Lung microvascular endothelial cell (primary cell): Measurements from ENCODE around the gene SOD3. TPM values are rescaled to one million over a fixed set of nuclear protein-coding genes. Genes with fewer than 3 reads are reported as not detected.

ENCODE experiments used
- DNase-seq, 2 donors: peaks; one replicate each; pipeline versions ENCODE4 v3.0.0 to v3.0.0-alpha.2; 2010; ENCODE audit warnings: low read depth in 2 of 2
- total RNA-seq: library from RNA; depleted of rRNA; stranded (reverse); fragments of >200 nt; gene quantifications from 2 replicates; pipeline ENCODE4 v1.2.1, GENCODE V29; 2014

The SOD3 gene
- total RNA-seq, 1 donor from 2014 or later = 0.20 TPM

DNA sequence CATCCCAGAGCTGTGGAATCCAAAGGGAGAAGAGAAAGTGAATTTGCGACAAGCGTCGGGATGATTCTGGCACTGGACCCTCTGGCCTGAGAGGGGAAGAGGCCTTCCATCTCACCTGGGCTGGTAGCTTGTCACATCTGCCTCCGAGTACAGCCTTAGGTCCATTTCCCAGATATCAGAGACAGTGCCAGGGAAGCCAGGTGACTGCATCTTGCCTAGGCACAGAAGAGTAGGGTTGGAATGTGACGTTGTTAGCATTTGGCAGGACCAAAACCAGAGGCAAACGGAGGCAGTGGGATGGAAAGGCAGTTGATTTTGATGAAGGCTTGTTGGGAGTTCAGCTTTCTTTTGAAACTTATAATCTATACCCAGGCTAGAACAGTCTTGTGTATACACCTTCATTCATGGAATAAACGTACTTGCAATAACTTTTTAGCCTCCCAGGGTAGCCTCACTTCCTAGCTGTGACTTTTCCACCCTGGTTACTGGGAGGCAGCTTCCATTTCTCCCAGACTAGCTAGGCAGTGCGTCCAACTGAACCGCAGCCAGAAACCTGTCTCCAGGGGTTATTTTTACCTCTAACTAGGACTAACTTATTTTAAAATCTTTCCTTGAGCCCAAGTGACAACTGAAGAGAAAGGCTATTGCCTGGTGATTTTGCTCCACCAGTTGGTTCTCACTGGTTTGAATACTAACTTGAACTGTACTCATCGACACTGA lies 5.9 kb downstream of the SOD3 start:
- no peak for DNase-seq

- DNase-seq = no peak
These were observed 7.3 kb downstream of the SOD3 start for GRCh38 chr4:24802648-24803047.

- DNase-seq = peak in 1 of 2 donors; percentile 8
These were observed 9.7 kb downstream of the SOD3 start for GRCh38 chr4:24805067-24805466.

DNA sequence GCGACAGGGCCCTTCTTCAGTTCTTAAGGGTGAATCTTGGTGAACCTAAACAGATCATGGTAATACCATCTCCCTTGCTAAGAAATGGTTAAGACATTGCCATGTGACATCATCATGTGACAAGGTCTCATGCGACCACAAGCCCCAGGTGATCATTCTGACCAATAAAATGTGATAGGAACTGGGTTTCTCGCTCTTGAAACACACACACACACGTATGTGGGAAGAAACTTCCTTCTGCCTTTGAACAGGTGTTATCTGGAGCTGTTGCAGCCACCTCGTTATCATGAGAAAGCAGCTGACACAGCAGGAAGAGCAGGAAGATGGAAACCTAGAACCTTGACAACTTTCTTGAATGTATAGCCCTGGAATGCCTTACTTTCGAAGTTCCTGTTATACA lies 10.2 kb downstream of the SOD3 start:
- DNase-seq = no peak

- DNase-seq = no peak
These were observed 11.0 kb downstream of the SOD3 start for GRCh38 chr4:24806206-24806990.

DNA sequence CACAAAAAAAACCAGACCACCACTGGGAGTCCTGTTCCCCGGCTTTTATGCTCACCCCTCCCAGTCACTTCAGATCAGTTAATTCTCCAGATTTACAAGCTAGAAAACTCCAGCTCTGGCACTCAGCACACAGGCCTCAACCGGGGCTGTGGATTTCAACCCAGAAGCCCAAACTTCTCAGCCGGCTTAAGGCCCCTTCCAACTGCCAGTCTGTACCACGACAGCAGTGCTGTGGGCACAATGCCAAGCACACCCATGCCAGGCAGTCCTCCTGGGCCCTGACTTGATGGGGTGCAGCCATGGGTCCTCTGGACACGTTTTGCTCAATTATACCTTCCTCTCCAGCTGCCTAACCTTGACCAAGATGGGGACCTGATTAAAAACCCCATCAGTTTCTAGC lies 12.2 kb downstream of the SOD3 start:
- no peak for DNase-seq

- no peak for DNase-seq
These were observed 12.9 kb downstream of the SOD3 start for GRCh38 chr4:24808261-24808660.

- DNase-seq = no peak
These were observed 13.6 kb downstream of the SOD3 start for GRCh38 chr4:24808955-24809354.

DNA sequence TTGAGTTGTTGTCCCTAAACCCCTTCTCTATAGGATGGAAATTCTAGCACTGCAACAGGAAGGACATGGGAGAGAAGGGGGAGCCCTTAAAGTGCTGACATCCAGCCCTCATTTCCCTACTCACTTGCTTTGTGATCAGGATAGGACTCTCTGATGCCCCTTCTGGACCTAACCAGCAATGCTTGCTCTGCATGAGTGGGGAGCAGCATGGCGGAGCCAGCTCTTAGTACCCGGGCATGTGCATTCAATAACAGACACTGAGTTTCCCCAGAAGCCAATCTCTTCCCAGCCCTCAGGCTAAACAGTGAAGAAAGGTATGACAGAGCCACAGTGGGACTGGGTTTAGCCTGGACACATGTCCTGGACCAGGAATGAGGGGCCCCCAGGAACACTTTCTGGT lies 14.0 kb downstream of the SOD3 start:
- no peak for DNase-seq

GRCh38 chr4:24809815-24810405 lies 14.5 kb downstream of the SOD3 start:
- DNase-seq = peak in 1 of 2 donors; percentile 21

GRCh38 chr4:24810871-24811631 lies 15.7 kb downstream of the SOD3 start:
- DNase-seq = no peak

DNA sequence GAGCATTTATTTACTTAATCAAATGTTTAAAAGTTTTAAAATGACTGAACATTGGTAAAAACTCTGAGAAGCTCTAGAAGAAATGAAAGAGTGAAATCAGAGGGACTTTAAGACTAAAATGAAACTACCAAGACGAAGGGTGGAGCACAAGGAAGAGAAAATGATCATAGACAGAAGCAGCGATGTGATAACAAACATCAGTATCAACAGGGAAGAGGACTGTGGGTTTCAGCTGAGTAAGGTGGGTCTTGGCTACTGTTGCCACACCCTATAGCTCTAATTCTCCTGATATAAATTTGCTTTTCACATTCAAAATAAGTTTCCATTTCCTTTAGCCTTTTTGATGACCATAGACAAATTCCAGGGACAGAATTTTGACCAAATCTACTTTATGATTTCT lies 18.4 kb downstream of the SOD3 start:
- no peak for DNase-seq

GRCh38 chr4:24816797-24817196 lies 21.4 kb downstream of the SOD3 start:
- peak in 1 of 2 donors; percentile 66 for DNase-seq

- DNase-seq = peak in 1 of 2 donors; percentile 75
These were observed 25.2 kb downstream of the SOD3 start for GRCh38 chr4:24820541-24820940.

DNA sequence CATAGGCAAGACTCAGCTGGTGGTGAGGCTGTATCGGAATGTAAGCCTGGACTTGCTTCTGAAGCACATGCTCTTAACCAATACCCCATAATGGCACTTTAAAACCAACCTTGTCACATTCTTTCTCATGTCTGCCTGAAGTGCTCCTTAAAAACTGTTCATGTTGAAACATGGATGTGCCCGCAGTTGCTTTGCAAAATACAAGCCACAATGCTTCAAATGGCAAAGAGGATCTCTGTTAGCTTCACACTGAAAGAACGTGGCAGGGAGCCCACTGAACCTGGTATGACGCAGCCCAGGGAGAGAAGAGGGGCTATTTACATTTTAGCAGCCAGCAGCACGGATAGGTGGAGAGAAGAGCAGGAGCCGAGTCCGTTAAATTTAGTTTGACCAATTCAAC lies 29.3 kb downstream of the SOD3 start:
- DNase-seq = no peak

GRCh38 chr4:24831637-24832036 lies 36.3 kb downstream of the SOD3 start:
- no peak for DNase-seq

GRCh38 chr4:24835696-24836095 lies 40.3 kb downstream of the SOD3 start:
- DNase-seq = no peak

DNA sequence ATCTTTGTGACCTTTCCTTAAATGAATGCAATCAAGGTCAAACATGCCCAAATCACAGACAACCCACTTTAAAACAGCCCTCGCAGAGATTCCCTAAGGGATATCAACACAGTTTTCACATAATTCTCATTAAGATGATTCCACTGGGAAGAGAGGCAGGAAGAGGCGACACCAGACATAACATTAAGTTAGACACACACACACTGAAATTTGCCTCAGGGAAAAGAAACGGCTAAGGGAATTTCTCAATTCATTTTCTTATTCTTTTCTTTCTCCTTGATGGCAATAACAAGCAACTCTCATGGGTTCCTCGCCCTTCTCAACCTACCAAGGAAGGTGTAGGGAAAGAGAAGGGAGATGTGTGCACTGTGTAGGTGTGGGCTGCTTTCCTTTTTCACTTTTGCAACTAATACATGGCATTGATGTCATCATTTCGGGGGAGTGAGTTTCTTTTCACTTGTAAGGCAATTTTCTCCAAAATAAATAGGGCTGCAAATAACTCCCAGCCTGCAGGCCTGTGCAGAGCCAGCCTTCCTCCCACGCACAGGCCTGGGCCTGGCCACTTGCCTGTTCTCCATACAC lies 41.4 kb downstream of the SOD3 start:
- no peak for DNase-seq

- DNase-seq = no peak
These were observed 42.0 kb downstream of the SOD3 start for GRCh38 chr4:24837336-24837735.

- DNase-seq = no peak
These were observed 42.4 kb downstream of the SOD3 start for GRCh38 chr4:24837781-24838180.

- no peak for DNase-seq
These were observed 45.0 kb downstream of the SOD3 start for GRCh38 chr4:24840362-24840761.
